Heart right ventricle (tissue), 16 donors: ENCODE results near the gene PRSS8. TPM values are rescaled to one million over a fixed set of nuclear protein-coding genes. Genes with fewer than 3 reads are reported as not detected.

Experiments
- ATAC-seq, 8 donors: fragments of 200-7000 bp; cut with Tn5 transposase; one replicate each; pipeline ENCODE4 v1.9.1; 2020; ENCODE audit warnings: mild to moderate bottlenecking in 8 of 8, moderate library complexity in 8 of 8, moderate number of reproducible peaks in 1 of 8
- DNase-seq, 2 donors: peaks; one replicate each; pipeline ENCODE4 v3.0.0-alpha.2; 2020
- H3K27ac ChIP-seq, 10 donors: fragments of 200-600 bp; sonication (generic) in 2 of 10; one replicate each; pipeline versions ENCODE4 v1.5.0 to v1.8.0; 2020 to 2022; ENCODE audit warnings: mild to moderate bottlenecking in 3 of 10
- H3K27me3 ChIP-seq, 7 donors: fragments of 200-600 bp; one replicate each; pipeline ENCODE4 v1.8.0; 2021 to 2022; ENCODE audit warnings: mild to moderate bottlenecking in 2 of 7
- H3K36me3 ChIP-seq, 9 donors: fragments of 200-600 bp; sonication (generic) in 1 of 9; one replicate each; pipeline versions ENCODE4 v1.5.0 to v1.8.0; 2020 to 2022; ENCODE audit warnings: mild to moderate bottlenecking in 2 of 9
- H3K4me1 ChIP-seq, 9 donors: fragments of 200-600 bp; sonication (generic) in 1 of 9; one replicate each; pipeline versions ENCODE4 v1.5.0 to v1.8.0; 2020 to 2022; ENCODE audit warnings: mild to moderate bottlenecking in 4 of 9
- H3K4me3 ChIP-seq, 10 donors: fragments of 200-600 bp; sonication (generic) in 2 of 10; one replicate each; pipeline versions ENCODE4 v1.5.0 to v1.8.0; 2020 to 2022; ENCODE audit warnings: mild to moderate bottlenecking in 7 of 10, moderate library complexity in 2 of 10
- H3K9me3 ChIP-seq, 11 donors: fragments of 200-600 bp in 10 of 11; sonication (generic) in 2 of 11; one replicate each; pipeline versions ENCODE4 v1.5.0 to v1.8.0; 2013 to 2022; ENCODE audit warnings: mild to moderate bottlenecking in 2 of 11, control low read depth in 1 of 11, moderate library complexity in 1 of 11
- WGBS, 2 donors: extraction: QIAGEN DNeasy Blood & Tissue Kit; methylation state at CpG; one replicate each; pipeline ENCODE4 v1.1.7; 2013; ENCODE audit warnings: inconsistent platforms in 1 of 2; 5-methylcytosine and 5-hydroxymethylcytosine counted together
- intact Hi-C, 10 donors: fragments of 100-400 bp; cut with DNase I; formaldehyde crosslinking; loops; one replicate each; pipeline versions ENCODE4 v1.11.1 to v1.14.2; 2022
- polyA plus RNA-seq, 2 donors: library from polyadenylated mRNA; stranded (reverse); fragments of 200-250 nt; gene quantifications; one replicate each; pipeline ENCODE4 v1.2.3, GENCODE V29; 2013
- total RNA-seq, 10 donors: library from RNA; stranded (reverse); fragmentation: NEBNext Ultra II Directional in 3 of 10; extraction: Animal tissue kit (Norgen Biotek cat#: 25700) in 3 of 10; gene quantifications; one replicate each; pipeline versions ENCODE4 v1.2.1 to v1.2.4, GENCODE V29; 2021 to 2023
- TF ChIP-seq, protein P1 (sequence below), 9 donors: fragments of 200-600 bp; sonication (generic) in 2 of 9; IDR thresholded peaks; one replicate each; pipeline versions ENCODE4 v1.5.0 to v1.8.0; 2021 to 2022; ENCODE audit warnings: antibody characterized with exemption in 9 of 9, mild to moderate bottlenecking in 5 of 9, moderate library complexity in 1 of 9
- donor health status: Arrhythmogenic right ventricular cardiomyopathy.
- donor health status: ischemic (EF 13 %, LVEDD 7.1; RV severe dilation, severe dysfunction).
- donor health status: healthy with polysubstance abuse.
- donor health status: DM: no; HTN: yes; CAD: no.
- donor health status: DM: no; HTN: no; CAD: no.
- donor health status: ischemic (EF 25% LVEDD 6.9; RV normal size, moderate dysfunction).
- donor health status: ischemic (EF 25% LVEDD 5.7; RV mildly dilated, moderate dysfunction).
- donor health status: healthy.
- donor health status: DM: yes; HTN: yes; CAD: no.
- donor health status: Ischemic cardiomyopathy.
- donor health status: ischemic (EF 35%, LVEDD 5.7; RV mildly dilated, moderate dysfunction).
- donor health status: nonischemic (EF 11% LVEDD 7.7; RV severe dilation, severe dysfunction).
- donor health status: DM: yes; HTN: yes; CAD: no.
- donor health status: PGD.
- donor health status: ischemic (EF 29% LVEDD 5.4; RV normal size, mild dysfunction).
- donor health status: nonischemic (EF 23%, LVEDD 6.1; RV moderate dilation, normal function).

The PRSS8 gene
- total and polyA plus RNA-seq, 12 donors = 0.09 to 0.57 (median 0.16) TPM; not detected in 7

DNA sequence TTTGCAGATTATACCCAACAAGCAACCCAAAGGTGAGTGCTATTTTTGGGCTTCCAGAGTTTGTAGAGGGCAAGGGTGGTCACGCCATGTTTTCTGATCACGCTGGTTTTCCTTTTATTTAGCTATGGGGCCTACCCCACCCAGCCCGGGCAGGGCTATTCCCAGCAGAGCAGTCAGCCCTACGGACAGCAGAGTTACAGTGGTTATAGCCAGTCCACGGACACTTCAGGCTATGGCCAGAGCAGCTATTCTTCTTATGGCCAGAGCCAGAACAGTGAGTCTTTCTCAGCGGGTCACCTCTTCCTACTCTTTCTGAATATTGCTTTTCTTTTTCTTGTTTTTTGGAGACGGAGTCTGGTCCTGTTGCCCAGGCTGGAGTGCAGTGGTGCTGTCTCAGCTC, 46.9 kb upstream of the PRSS8 start:
- 22 to 29% methylated on average over 7 of the region's 7 CpGs for WGBS, 2 donors
- H3K4me1 ChIP-seq = peaks cover 10 to 76% (median 42%) of the 10 kb centered on the region in 9 donors
- intact Hi-C loops = loop anchor here in 6 of 10 donors (5.0 to 10.0 kb wide), 6 partner anchors 40 to 272 kb away; partner anchors contain the start of genes ARMC5 (in 3 of the 6), ZNF843 (in 3 of the 6), KAT8 (in 1 of the 6) and ZNF646 (in 1 of the 6)
- H3K9me3 ChIP-seq = no peaks in the 10 kb centered on the region
- no peaks in the 10 kb centered on the region for H3K27me3 ChIP-seq
- peak overlapping the region in 9 of 10 donors; percentile 13 to 94 (median 83) for H3K4me3 ChIP-seq
- H3K27ac ChIP-seq = peak overlapping the region in 2 of 10 donors; percentile 90 to 99
- DNase-seq = no peak
- TF ChIP-seq, protein P1, sequence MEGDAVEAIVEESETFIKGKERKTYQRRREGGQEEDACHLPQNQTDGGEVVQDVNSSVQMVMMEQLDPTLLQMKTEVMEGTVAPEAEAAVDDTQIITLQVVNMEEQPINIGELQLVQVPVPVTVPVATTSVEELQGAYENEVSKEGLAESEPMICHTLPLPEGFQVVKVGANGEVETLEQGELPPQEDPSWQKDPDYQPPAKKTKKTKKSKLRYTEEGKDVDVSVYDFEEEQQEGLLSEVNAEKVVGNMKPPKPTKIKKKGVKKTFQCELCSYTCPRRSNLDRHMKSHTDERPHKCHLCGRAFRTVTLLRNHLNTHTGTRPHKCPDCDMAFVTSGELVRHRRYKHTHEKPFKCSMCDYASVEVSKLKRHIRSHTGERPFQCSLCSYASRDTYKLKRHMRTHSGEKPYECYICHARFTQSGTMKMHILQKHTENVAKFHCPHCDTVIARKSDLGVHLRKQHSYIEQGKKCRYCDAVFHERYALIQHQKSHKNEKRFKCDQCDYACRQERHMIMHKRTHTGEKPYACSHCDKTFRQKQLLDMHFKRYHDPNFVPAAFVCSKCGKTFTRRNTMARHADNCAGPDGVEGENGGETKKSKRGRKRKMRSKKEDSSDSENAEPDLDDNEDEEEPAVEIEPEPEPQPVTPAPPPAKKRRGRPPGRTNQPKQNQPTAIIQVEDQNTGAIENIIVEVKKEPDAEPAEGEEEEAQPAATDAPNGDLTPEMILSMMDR (IDR thresholded peaks at IDR 0.05) = no peak
- no peak for ATAC-seq
- H3K36me3 ChIP-seq = peaks cover 0 to 56% (median 43%) of the 10 kb centered on the region in 9 donors

DNA sequence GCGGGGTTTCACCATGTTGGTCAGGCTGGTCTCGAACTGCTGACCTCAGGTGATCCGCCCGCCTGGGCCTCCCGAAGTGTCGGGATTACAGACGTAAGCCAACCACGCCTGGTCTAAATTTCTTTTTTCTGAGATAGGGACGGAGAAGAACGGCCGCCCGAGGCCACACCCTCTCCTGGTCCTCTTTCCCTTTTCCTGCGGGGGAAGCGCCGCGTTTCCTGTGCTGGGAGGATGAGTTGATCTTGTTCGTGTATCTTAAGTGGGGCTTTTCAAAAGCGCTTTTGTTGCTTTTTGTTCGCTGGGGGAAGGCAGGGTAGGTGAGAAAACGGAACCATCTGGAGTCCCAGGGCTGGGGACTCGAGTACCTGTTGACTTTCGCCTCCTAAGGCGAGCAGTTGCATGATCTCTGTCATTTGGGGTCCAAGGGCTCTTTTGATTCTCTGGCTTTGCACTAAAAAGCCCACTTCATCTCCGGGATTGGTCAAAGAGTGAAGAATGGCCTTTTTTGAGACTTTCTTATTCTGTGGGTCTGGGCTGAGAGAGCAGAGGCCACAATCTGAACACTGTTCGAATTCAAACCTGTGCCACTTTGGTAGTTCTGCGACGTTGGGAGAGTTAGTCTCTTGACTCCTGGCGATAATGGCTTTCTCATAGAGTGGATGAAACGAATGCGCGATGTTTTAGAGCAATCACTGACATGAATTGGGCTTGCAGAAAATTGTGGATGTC, 45.7 kb upstream of the PRSS8 start:
- Histone ChIP-seq H3K4me1 (peaks cover 10 to 70% (median 42%) of the 10 kb centered on the region in 9 donors), H3K4me3 (peak overlapping the region; percentile 71 to 94 (median 83)), H3K27ac (peak overlapping the region; percentile 89 to 99 (median 94)), H3K27me3 (no peaks in the 10 kb centered on the region), H3K9me3 (no peaks in the 10 kb centered on the region), H3K36me3 (peaks cover 0 to 45% (median 32%) of the 10 kb centered on the region in 9 donors)
- DNase-seq = peak; percentile 38 to 48
- WGBS, 2 donors = 4 to 6% methylated on average over 31 of the region's 31 CpGs
- intact Hi-C loops = loop anchor here in 6 of 10 donors (2.0 to 10.0 kb wide), 7 partner anchors 38 to 274 kb away; partner anchors contain the start of genes ARMC5 (in 3 of the 6), ZNF843 (in 3 of the 6), KAT8 (in 1 of the 6) and ZNF646 (in 1 of the 6)
- ATAC-seq = peak in 3 of 8 donors; percentile 23 to 39 (median 27)
- TF ChIP-seq, protein P1 (IDR thresholded peaks at IDR 0.05) = no peak

DNA sequence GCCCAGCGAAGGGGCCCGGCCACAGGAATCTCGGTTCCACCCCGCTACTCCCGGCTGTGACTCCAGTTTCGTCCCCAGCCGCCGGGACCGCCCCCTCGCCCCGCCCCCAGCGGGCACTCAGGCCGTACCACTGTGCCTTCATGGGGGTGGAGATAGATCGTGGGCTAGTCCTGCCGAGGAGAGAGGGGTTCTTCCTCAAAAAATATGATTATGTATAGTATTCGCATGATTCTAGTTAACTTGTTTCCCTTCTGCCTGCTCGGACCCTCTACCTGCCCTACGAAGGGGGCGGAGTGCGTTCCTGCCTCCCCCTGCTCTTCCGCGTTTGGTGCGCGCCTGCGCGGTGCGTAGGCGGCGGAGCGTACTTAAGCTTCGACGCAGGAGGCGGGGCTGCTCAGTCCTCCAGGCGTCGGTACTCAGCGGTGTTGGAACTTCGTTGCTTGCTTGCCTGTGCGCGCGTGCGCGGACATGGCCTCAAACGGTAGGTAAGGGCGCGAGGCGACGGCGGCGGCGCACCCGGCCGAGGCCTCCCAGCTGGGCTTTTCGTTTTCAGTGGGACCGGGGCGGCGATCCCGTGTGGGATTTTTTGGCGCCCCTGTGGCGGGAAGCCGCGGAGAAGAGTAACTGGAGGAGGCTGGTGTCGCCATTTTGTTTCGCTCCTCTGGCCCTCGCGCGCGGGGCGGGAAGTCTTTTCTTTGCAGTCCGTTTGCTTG, 44.4 kb upstream of the PRSS8 start, which contains the start of gene FUS:
TSS of gene FUS (plus strand) at position 393 of the 713 bp plus-strand sequence. CDS start at position 469, 76 bp downstream.
- WGBS, 2 donors = 0% methylated on average over 69 of the region's 69 CpGs
- no peaks in the 10 kb centered on the region for H3K9me3 ChIP-seq
- peaks cover 0 to 31% (median 20%) of the 10 kb centered on the region in 9 donors for H3K36me3 ChIP-seq
- H3K27ac ChIP-seq = peak within 1 kb of the TSS; percentile 89 to 99 (median 94)
- H3K4me3 ChIP-seq = peak within 1 kb of the TSS; percentile 71 to 94 (median 83)
- peak; percentile 84 to 93 (median 90) for ATAC-seq
- no peaks in the 10 kb centered on the region for H3K27me3 ChIP-seq
- H3K4me1 ChIP-seq = peaks cover 10 to 57% (median 42%) of the 10 kb centered on the region in 9 donors
- intact Hi-C loops = loop anchor here in 6 of 10 donors (2.0 to 10.0 kb wide), 7 partner anchors 37 to 275 kb away; partner anchors contain the start of genes ARMC5 (in 3 of the 6), ZNF843 (in 3 of the 6), KAT8 (in 1 of the 6) and ZNF646 (in 1 of the 6)
- peak; percentile 90 to 92 for DNase-seq
- TF ChIP-seq, protein P1 (IDR thresholded peaks at IDR 0.05) = no peak
